Kidney epithelial cell (primary cell): ENCODE results near the gene ACCS. TPM values are rescaled to one million over a fixed set of nuclear protein-coding genes. Genes with fewer than 3 reads are reported as not detected.

Experiments used
- DNase-seq: peaks from one replicate; pipeline ENCODE4 v3.0.0-alpha.2; 2010; ENCODE audit warnings: low read depth
- H3K27me3 ChIP-seq: 2 replicates; pipeline ENCODE4 v1.6.0; 2011; ENCODE audit warnings: low read length; ENCODE audit not compliant: control insufficient read depth, insufficient read depth
- H3K36me3 ChIP-seq: 2 replicates; pipeline ENCODE4 v1.5.1; 2011; ENCODE audit warnings: low read length; ENCODE audit not compliant: control insufficient read depth, insufficient read depth
- H3K4me3 ChIP-seq: 2 replicates; pipeline ENCODE4 v1.5.1; 2011; ENCODE audit warnings: low read depth, mild to moderate bottlenecking, control low read depth, low read length
- total RNA-seq: library from RNA; depleted of rRNA; stranded (reverse); fragments of >200 nt; gene quantifications from 2 replicates; pipeline ENCODE4 v1.2.3, GENCODE V29; 2015
- TF ChIP-seq, protein P1 (sequence below): IDR thresholded peaks from 2 replicates; pipeline ENCODE4 v1.5.1; 2011; ENCODE audit warnings: mild to moderate bottlenecking, moderate library complexity, low read length, control low read depth, inconsistent platforms; ENCODE audit not compliant: insufficient read depth, poor library complexity, severe bottlenecking

ACCS gene
- total RNA-seq, 1 donor from 2014 or later = 14.3 TPM

DNA sequence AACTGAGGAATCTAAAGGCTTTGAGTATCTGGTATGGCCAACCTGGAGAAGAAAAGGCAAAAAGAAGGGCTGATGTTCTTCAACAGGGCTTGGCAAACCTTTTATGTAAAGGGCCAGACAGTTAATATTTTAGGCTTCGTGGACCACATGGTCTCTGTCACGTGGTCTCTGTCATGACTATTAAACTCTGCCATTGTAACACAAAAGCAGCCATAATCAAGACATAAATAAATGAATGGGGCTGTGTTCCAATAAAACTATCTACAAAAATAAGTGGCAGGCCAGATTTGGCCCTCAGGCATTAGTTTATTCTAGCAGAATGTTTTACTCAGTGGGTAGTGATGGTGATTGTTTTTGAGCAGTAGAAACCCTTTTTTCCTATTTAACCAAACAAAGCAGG lies 18.8 kb upstream of the ACCS start:
- no peak for DNase-seq
- TF ChIP-seq, protein P1, sequence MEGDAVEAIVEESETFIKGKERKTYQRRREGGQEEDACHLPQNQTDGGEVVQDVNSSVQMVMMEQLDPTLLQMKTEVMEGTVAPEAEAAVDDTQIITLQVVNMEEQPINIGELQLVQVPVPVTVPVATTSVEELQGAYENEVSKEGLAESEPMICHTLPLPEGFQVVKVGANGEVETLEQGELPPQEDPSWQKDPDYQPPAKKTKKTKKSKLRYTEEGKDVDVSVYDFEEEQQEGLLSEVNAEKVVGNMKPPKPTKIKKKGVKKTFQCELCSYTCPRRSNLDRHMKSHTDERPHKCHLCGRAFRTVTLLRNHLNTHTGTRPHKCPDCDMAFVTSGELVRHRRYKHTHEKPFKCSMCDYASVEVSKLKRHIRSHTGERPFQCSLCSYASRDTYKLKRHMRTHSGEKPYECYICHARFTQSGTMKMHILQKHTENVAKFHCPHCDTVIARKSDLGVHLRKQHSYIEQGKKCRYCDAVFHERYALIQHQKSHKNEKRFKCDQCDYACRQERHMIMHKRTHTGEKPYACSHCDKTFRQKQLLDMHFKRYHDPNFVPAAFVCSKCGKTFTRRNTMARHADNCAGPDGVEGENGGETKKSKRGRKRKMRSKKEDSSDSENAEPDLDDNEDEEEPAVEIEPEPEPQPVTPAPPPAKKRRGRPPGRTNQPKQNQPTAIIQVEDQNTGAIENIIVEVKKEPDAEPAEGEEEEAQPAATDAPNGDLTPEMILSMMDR = no peak
- Histone ChIP-seq H3K36me3 (no peaks in the 10 kb centered on the region), H3K4me3 (no peak overlapping the region), H3K27me3 (no peaks in the 10 kb centered on the region)

DNA sequence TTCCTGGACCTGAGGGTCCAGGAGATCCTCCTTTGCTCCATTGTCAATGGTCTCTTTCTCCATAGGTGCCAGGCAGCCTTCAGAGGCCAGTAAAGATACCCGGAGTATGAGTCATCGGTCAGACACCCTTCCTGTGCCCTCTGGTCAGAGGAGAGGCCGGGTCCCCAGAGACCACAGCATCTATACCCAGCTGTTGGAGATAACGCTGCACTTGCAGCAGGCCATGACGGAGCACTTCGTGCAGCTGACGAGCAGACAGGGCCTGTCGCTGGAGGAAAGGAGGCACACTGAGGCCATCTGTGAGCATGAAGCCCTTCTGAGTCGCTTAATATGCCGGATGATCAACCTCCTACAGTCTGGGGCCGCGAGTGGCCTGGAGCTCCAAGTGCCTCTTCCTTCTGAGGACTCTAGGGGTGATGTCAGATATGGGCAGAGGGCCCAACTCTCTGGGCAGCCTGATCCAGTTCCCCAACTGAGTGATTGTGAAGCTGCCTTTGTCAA lies 18.1 kb upstream of the ACCS start, which contains the start of gene ACCSL:
Gene ACCSL (plus strand): TSS at position 51 of the 501 bp plus-strand sequence. CDS start 56 bp downstream, at position 107.
- DNase-seq = no peak
- TF ChIP-seq, protein P1 = no peak
- H3K4me3 ChIP-seq = no peak within 1 kb of the TSS
- H3K36me3 ChIP-seq = no peaks in the 10 kb centered on the region
- H3K27me3 ChIP-seq = no peaks in the 10 kb centered on the region

DNA sequence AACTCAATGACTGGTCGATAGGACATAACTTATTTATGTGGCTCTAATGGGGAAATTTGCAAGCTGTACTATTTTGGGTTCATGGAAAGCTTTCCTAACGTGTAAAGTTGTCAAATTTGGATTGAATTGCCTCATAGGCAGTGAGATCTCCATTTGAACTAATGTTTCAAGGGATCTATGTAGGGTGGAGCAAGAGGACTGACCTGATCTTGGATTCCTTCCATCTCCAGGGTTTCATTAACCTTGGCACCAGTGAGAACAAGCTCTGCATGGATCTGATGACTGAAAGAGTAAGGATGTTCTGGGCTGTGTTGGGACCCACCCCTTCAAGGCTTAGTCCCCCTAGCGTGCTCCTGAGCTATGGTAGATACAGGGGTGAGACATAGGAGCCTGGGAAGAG lies 16.2 kb upstream of the ACCS start:
- H3K27me3 ChIP-seq = no peaks in the 10 kb centered on the region
- TF ChIP-seq, protein P1 = no peak
- H3K36me3 ChIP-seq = no peaks in the 10 kb centered on the region
- no peak overlapping the region for H3K4me3 ChIP-seq
- DNase-seq = no peak

DNA sequence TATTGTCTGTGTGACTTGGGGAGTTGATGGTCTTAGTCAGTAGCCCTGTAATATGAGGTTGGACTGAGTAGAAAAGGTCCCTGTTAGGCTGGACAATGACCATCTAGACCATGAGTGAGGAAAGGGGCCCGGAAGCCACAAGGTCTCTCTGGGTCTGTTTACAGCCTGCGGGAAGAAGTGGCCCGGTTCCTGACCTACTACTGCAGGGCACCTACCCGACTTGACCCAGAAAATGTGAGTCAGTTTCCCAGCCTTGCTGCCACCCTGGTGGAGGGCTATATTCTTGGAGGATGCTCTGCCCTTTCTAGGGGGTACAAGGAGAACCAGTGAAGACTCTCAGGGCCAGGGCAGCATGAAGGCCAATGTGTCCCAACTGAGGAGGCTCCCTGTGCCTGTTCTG lies 14.9 kb upstream of the ACCS start:
- Histone ChIP-seq H3K36me3 (no peaks in the 10 kb centered on the region), H3K4me3 (no peak overlapping the region), H3K27me3 (no peaks in the 10 kb centered on the region)
- TF ChIP-seq, protein P1 = no peak
- no peak for DNase-seq

GRCh38 chr11:44057340-44057739 lies 8.7 kb upstream of the ACCS start:
- no peak overlapping the region for H3K4me3 ChIP-seq
- peaks cover 2% of the 10 kb centered on the region for H3K27me3 ChIP-seq
- no peak for DNase-seq
- no peaks in the 10 kb centered on the region for H3K36me3 ChIP-seq
- TF ChIP-seq, protein P1 = no peak

DNA sequence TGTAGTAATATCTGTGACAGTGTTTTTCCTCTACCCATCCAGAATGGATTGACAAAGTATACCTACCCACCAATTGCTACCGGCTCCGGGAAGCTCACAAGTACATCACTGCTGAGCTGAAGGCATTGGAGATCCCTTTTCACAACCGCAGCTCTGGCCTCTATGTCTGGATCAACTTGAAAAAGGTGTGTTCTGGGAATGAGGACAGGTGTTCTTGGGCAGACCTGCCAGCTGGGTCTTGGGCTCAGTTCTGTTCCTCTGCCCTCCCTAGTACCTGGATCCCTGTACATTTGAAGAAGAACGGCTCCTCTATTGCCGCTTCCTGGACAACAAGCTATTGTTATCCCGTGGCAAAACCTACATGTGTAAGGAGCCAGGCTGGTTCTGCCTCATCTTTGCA lies 7.8 kb upstream of the ACCS start:
- DNase-seq = no peak
- H3K36me3 ChIP-seq = no peaks in the 10 kb centered on the region
- TF ChIP-seq, protein P1 = no peak
- peaks cover 2% of the 10 kb centered on the region for H3K27me3 ChIP-seq
- no peak overlapping the region for H3K4me3 ChIP-seq
